HG02678 (cell line): Measurements from ENCODE around the gene LAMC1.

Source experiments
- ATAC-seq: cut with Tn5 transposase; IDR thresholded peaks from one replicate; pipeline ENCODE4 v1.9.1; 2021; ENCODE audit warnings: mild to moderate bottlenecking, moderate library complexity; ENCODE audit not compliant: unreplicated experiment

Gene LAMC1

GRCh38 chr1:183103147-183103546, 79.9 kb downstream of the LAMC1 start:
- ATAC-seq: no peak

GRCh38 chr1:183103577-183103976, 80.4 kb downstream of the LAMC1 start:
- ATAC-seq: no peak

GRCh38 chr1:183105449-183105848, 82.2 kb downstream of the LAMC1 start:
- no peak for ATAC-seq

- no peak for ATAC-seq
These were observed 82.9 kb downstream of the LAMC1 start for GRCh38 chr1:183106166-183106565.

- no peak for ATAC-seq
These were observed 83.5 kb downstream of the LAMC1 start for GRCh38 chr1:183106746-183107145.

- ATAC-seq: no peak
These were observed 87.2 kb downstream of the LAMC1 start for GRCh38 chr1:183110326-183110880.

GRCh38 chr1:183114441-183114840, 91.2 kb downstream of the LAMC1 start:
- no peak for ATAC-seq

- no peak for ATAC-seq
These were observed 93.2 kb downstream of the LAMC1 start for GRCh38 chr1:183116416-183116815.

- no peak for ATAC-seq
These were observed 98.4 kb downstream of the LAMC1 start for GRCh38 chr1:183121609-183122008.

- no peak for ATAC-seq
These were observed 101.0 kb downstream of the LAMC1 start for GRCh38 chr1:183124259-183124658.

- ATAC-seq: no peak
These were observed 102.2 kb downstream of the LAMC1 start for GRCh38 chr1:183125279-183125999.

- ATAC-seq: no peak
These were observed 102.8 kb downstream of the LAMC1 start for GRCh38 chr1:183126000-183126366.

GRCh38 chr1:183126528-183126927, 103.3 kb downstream of the LAMC1 start:
- ATAC-seq: no peak

GRCh38 chr1:183129921-183130690, 106.9 kb downstream of the LAMC1 start:
- ATAC-seq: no peak

- no peak for ATAC-seq
These were observed 107.9 kb downstream of the LAMC1 start for GRCh38 chr1:183131166-183131565.

GRCh38 chr1:183135336-183135735, 112.1 kb downstream of the LAMC1 start:
- no peak for ATAC-seq

GRCh38 chr1:183137782-183138181, 114.6 kb downstream of the LAMC1 start:
- ATAC-seq: no peak

- no peak for ATAC-seq
These were observed 115.1 kb downstream of the LAMC1 start for GRCh38 chr1:183138301-183138700.

- no peak for ATAC-seq
These were observed 116.2 kb downstream of the LAMC1 start for GRCh38 chr1:183139281-183139942.

GRCh38 chr1:183140633-183141032, 117.4 kb downstream of the LAMC1 start:
- ATAC-seq: no peak

GRCh38 chr1:183142171-183142570, 119.0 kb downstream of the LAMC1 start:
- ATAC-seq: no peak
